ENCODE results near the gene NPEPL1. TPM values are rescaled to one million over a fixed set of nuclear protein-coding genes. Genes with fewer than 3 reads are reported as not detected.

The NPEPL1 gene
- total RNA-seq, 2 donors from 2014 or later: 31.4 to 38.2 TPM

GRCh38 chr20:58698741-58699622 lies 6.4 kb downstream of the NPEPL1 start:
- peaks cover 6% of the 10 kb centered on the region for H3K4me1 ChIP-seq
- no peak overlapping the region for H3K27ac ChIP-seq
- TF ChIP-seq CTCF (IDR thresholded peaks at IDR 0.05) (no peak), POLR2A (IDR thresholded peaks at IDR 0.05) (no peak)
- 86 to 91% methylated on average over 16 to 26 of the region's 27 CpGs for WGBS, 2 donors
- no peaks in the 10 kb centered on the region for H3K9me3 ChIP-seq
- H3K27me3 ChIP-seq: no peaks in the 10 kb centered on the region
- DNase-seq (peak in 3 of 4 donors; percentile 6 to 13 (median 12)), ATAC-seq (no peak)
- H3K4me3 ChIP-seq: no peak overlapping the region
- H3K36me3 ChIP-seq (replicated peaks in 1 of 2; ENCODE audit: insufficient read depth in 1 of 2, low read depth in 2 of 2): peaks cover 0 to 21% of the 10 kb centered on the region in 2 donors
- intact Hi-C loops (cut with DNase I): loop anchor here (10.0 kb wide), 1 partner anchor 464 kb away; no protein-coding TSS in a partner anchor

GRCh38 chr20:58699623-58700107 lies 7.1 kb downstream of the NPEPL1 start:
- no peak for ATAC-seq

GRCh38 chr20:58700121-58700821 lies 7.7 kb downstream of the NPEPL1 start:
- no peak overlapping the region for H3K4me3 ChIP-seq
- WGBS, 2 donors: 84 to 92% methylated on average over 11 of the region's 11 CpGs
- no peaks in the 10 kb centered on the region for H3K4me1 ChIP-seq
- peaks cover 0 to 23% of the 10 kb centered on the region in 2 donors for H3K36me3 ChIP-seq (replicated peaks in 1 of 2; ENCODE audit: insufficient read depth in 1 of 2, low read depth in 2 of 2)
- H3K9me3 ChIP-seq: no peaks in the 10 kb centered on the region
- ATAC-seq: no peak
- H3K27me3 ChIP-seq: no peaks in the 10 kb centered on the region
- TF ChIP-seq CTCF (IDR thresholded peaks at IDR 0.05): no peak
- TF ChIP-seq POLR2A (IDR thresholded peaks at IDR 0.05): no peak
- intact Hi-C loops (cut with DNase I): no loop called here
- DNase-seq: peak in 3 of 4 donors; percentile 3 to 6 (median 3)
- no peak overlapping the region for H3K27ac ChIP-seq

More at GRCh38 chr20:58699623-58700107, 7.1 kb downstream of the NPEPL1 start:
- Histone ChIP-seq H3K36me3 (replicated peaks in 1 of 2; ENCODE audit: insufficient read depth in 1 of 2, low read depth in 2 of 2) (peaks cover 0 to 23% of the 10 kb centered on the region in 2 donors), H3K27ac (no peak overlapping the region), H3K9me3 (no peaks in the 10 kb centered on the region), H3K4me3 (no peak overlapping the region), H3K27me3 (no peaks in the 10 kb centered on the region), H3K4me1 (no peaks in the 10 kb centered on the region)
- WGBS, 2 donors: 84 to 93% methylated on average over 8 to 9 of the region's 9 CpGs
- intact Hi-C loops (cut with DNase I): loop anchor here (10.0 kb wide), 1 partner anchor 465 kb away; no protein-coding TSS in a partner anchor
- peak in 3 of 4 donors; percentile 3 to 9 (median 7) for DNase-seq
- TF ChIP-seq POLR2A (IDR thresholded peaks at IDR 0.05) (no peak), CTCF (IDR thresholded peaks at IDR 0.05) (no peak)

GRCh38 chr20:58700823-58701222 lies 8.2 kb downstream of the NPEPL1 start:
- no peaks in the 10 kb centered on the region for H3K9me3 ChIP-seq
- TF ChIP-seq CTCF (IDR thresholded peaks at IDR 0.05) (no peak), POLR2A (IDR thresholded peaks at IDR 0.05) (no peak)
- H3K4me3 ChIP-seq: no peak overlapping the region
- no peaks in the 10 kb centered on the region for H3K27me3 ChIP-seq
- WGBS, 2 donors: 81 to 90% methylated on average over 5 to 9 of the region's 11 CpGs
- no peak overlapping the region for H3K27ac ChIP-seq
- intact Hi-C loops (cut with DNase I): no loop called here
- H3K4me1 ChIP-seq: no peaks in the 10 kb centered on the region
- peaks cover 0 to 20% of the 10 kb centered on the region in 2 donors for H3K36me3 ChIP-seq (replicated peaks in 1 of 2; ENCODE audit: insufficient read depth in 1 of 2, low read depth in 2 of 2)
- no peak for ATAC-seq
- peak in 2 of 4 donors; percentile 4 to 9 for DNase-seq
